Measurements from ENCODE around the gene KLK6.

DNA sequence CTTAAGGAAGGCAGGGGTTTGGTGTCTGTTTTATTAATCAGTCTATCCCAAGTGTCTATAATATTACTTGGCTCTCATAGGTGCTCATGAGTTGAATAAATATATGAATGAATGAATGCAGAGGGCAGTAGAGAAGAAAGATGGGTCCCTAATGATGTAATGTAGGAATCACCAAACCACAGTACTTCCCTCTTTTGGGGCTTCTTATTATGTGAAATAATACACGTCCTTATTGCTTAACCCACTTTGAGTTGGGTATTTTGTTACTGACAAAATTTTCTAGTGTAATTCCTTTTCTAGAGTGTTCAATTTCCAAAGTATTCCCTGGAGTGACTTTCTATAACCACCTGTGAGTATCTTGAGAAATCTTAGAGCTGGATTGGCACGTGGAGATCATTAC is 29.8 kb downstream of the KLK6 start:
- TF ChIP-seq, protein P1, sequence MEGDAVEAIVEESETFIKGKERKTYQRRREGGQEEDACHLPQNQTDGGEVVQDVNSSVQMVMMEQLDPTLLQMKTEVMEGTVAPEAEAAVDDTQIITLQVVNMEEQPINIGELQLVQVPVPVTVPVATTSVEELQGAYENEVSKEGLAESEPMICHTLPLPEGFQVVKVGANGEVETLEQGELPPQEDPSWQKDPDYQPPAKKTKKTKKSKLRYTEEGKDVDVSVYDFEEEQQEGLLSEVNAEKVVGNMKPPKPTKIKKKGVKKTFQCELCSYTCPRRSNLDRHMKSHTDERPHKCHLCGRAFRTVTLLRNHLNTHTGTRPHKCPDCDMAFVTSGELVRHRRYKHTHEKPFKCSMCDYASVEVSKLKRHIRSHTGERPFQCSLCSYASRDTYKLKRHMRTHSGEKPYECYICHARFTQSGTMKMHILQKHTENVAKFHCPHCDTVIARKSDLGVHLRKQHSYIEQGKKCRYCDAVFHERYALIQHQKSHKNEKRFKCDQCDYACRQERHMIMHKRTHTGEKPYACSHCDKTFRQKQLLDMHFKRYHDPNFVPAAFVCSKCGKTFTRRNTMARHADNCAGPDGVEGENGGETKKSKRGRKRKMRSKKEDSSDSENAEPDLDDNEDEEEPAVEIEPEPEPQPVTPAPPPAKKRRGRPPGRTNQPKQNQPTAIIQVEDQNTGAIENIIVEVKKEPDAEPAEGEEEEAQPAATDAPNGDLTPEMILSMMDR (conservative IDR thresholded peaks at IDR 0.05; ENCODE audit: low read depth, low read length): no peak
- TF ChIP-seq EZH2 (IDR thresholded peaks at IDR 0.05; ENCODE audit: borderline replicate concordance, low read depth, low read length, poor library complexity, severe bottlenecking): no peak
